Epithelial cell of proximal tubule (primary cell): ENCODE results near the gene BABAM2. TPM values are rescaled to one million over a fixed set of nuclear protein-coding genes. Genes with fewer than 3 reads are reported as not detected.

Experiments
- DNase-seq: peaks from one replicate; pipeline ENCODE4 v3.0.0-alpha.2; 2011; ENCODE audit warnings: low read depth
- H3K4me3 ChIP-seq: 2 replicates; pipeline ENCODE4 v1.5.1; 2011; ENCODE audit warnings: low read depth, mild to moderate bottlenecking, low read length
- CTCF ChIP-seq: conservative IDR thresholded peaks from 2 replicates; pipeline ENCODE4 v1.5.1; 2012; ENCODE audit warnings: low read depth, mild to moderate bottlenecking, low read length
- total RNA-seq: library from RNA; depleted of rRNA; stranded (reverse); fragments of >200 nt; gene quantifications from 2 replicates; pipeline ENCODE4 v1.2.3, GENCODE V29; 2015

BABAM2 gene
- total RNA-seq, 1 donor from 2014 or later = 23.6 TPM

GRCh38 chr2:28380219-28380618, 489.7 kb downstream of the BABAM2 start:
- no peak for TF ChIP-seq CTCF
- H3K4me3 ChIP-seq = no peak overlapping the region
- no peak for DNase-seq

GRCh38 chr2:28381225-28382180, 491.0 kb downstream of the BABAM2 start:
- no peak overlapping the region for H3K4me3 ChIP-seq
- no peak for DNase-seq
- no peak for TF ChIP-seq CTCF

GRCh38 chr2:28382755-28383154, 492.2 kb downstream of the BABAM2 start:
- DNase-seq = no peak
- TF ChIP-seq CTCF = no peak
- H3K4me3 ChIP-seq = no peak overlapping the region

GRCh38 chr2:28387082-28387960, 496.8 kb downstream of the BABAM2 start:
- DNase-seq = no peak
- no peak for TF ChIP-seq CTCF
- H3K4me3 ChIP-seq = no peak overlapping the region

Other genes with a start within 250 kb of the BABAM2 start
- gene SUPT7L, start 227.1 kb upstream of the BABAM2 start, total RNA-seq = 15.3 and 21.3 TPM in 2 replicates
- 25.8 and 34.7 TPM in 2 replicates for gene SLC4A1AP, start 226.8 kb upstream of the BABAM2 start, total RNA-seq
- 222 and 290 TPM in 2 replicates for gene MRPL33, start 119.0 kb upstream of the BABAM2 start, total RNA-seq
- 2.7 and 6.2 TPM in 2 replicates for gene RBKS, start 342 bp upstream of the BABAM2 start, total RNA-seq